Omental fat pad (tissue), 4 donors: ENCODE measurements around the gene FLOT2. TPM values are rescaled to one million over a fixed set of nuclear protein-coding genes. Genes with fewer than 3 reads are reported as not detected.
"Not testable (repeated sequence)": the region's sequence is repeated elsewhere in the genome, so short reads cannot be mapped to it uniquely, and the experiment has no call there.

ENCODE experiments used
- ATAC-seq: fragments of 150-250 bp; one replicate; pipeline ENCODE4 v1.9.1; 2016; ENCODE audit warnings: mild to moderate bottlenecking, moderate library complexity; ENCODE audit not compliant: low FRiP score
- DNase-seq: peaks from one replicate; pipeline ENCODE4 v3.0.0-alpha.2; 2019; ENCODE audit warnings: low spot score
- small RNA-seq: library from RNA; depleted of rRNA; stranded (forward); fragments of <200 nt; gene quantifications from one replicate; pipeline ENCODE3, GENCODE V24; 2016
- total RNA-seq, 4 donors: library from RNA; depleted of rRNA; stranded (reverse); fragments of >200 nt; gene quantifications; one replicate each; pipeline ENCODE4 v1.1.0, GENCODE V29; 2016
- TF ChIP-seq, protein P1 (sequence below), 3 donors: fragments of 450-650 bp; IDR thresholded peaks; one replicate each; pipeline ENCODE4 v1.5.1; 2016 to 2017; ENCODE audit warnings: antibody characterized with exemption in 3 of 3, mild to moderate bottlenecking in 3 of 3, moderate library complexity in 2 of 3

FLOT2 gene
- total RNA-seq, 4 donors from 2014 or later = 51.1 to 95.0 (median 68.3) TPM

DNA sequence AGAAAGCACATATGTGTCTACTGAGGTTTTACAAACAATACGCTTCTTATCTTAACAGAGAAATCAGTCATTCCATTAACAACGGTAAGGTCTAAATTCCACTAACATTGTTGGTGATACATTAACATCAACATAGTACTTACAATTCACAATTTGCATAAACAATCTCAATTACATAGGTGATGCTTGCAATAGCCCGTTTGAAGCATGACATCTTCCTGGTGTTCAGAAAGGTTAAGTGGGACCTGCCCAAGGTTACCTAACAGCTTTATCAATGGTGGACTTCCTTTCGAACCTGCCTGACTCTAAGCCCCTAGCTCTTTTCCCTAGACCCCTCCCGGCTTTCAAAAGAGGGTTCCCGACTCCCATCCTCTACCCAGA, 55.6 kb downstream of the FLOT2 start:
- ATAC-seq (no peak), DNase-seq (no peak)
- TF ChIP-seq, protein P1, sequence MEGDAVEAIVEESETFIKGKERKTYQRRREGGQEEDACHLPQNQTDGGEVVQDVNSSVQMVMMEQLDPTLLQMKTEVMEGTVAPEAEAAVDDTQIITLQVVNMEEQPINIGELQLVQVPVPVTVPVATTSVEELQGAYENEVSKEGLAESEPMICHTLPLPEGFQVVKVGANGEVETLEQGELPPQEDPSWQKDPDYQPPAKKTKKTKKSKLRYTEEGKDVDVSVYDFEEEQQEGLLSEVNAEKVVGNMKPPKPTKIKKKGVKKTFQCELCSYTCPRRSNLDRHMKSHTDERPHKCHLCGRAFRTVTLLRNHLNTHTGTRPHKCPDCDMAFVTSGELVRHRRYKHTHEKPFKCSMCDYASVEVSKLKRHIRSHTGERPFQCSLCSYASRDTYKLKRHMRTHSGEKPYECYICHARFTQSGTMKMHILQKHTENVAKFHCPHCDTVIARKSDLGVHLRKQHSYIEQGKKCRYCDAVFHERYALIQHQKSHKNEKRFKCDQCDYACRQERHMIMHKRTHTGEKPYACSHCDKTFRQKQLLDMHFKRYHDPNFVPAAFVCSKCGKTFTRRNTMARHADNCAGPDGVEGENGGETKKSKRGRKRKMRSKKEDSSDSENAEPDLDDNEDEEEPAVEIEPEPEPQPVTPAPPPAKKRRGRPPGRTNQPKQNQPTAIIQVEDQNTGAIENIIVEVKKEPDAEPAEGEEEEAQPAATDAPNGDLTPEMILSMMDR (IDR thresholded peaks at IDR 0.05) = no peak

DNA sequence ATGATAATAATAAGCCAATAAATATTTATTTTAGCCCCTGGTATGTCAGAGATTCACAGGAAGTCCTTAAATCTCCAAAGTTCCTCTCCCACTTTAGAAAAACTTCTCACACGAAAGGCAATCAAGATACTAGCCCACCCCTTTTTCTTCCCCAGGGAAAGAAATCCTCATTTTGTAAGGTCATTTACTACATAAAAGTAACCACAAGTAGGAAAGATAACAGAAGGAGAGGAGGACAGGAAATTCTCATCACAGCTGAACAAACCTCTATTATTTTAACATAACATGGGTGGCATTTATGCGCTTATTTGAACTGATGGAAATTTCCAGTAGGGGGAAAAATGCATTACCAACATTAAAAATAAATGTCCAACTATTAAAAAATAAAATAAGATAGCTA, 58.3 kb downstream of the FLOT2 start:
- DNase-seq = no peak
- TF ChIP-seq, protein P1 (IDR thresholded peaks at IDR 0.05) = no peak
- ATAC-seq = no peak

DNA sequence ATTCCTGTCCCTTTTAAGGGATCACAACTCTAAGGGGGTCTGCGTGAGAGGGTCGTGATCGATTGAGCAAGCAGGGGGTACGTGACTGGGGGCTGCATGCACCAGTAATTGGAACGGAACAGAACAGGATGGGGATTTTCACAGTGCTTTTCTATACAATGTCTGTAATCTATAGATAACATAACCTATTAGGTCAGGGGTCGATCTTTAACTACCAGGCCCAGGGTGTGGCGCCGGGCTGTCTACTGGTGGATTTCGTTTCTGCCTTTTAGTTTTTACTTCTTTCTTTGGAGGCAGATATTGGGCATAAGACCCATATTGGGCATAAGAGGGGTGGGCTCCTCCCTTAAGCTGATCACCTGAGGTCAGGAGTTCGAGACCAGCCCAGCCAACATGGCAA, 61.0 kb downstream of the FLOT2 start:
- DNase-seq, ATAC-seq: not testable (repeated sequence)

DNA sequence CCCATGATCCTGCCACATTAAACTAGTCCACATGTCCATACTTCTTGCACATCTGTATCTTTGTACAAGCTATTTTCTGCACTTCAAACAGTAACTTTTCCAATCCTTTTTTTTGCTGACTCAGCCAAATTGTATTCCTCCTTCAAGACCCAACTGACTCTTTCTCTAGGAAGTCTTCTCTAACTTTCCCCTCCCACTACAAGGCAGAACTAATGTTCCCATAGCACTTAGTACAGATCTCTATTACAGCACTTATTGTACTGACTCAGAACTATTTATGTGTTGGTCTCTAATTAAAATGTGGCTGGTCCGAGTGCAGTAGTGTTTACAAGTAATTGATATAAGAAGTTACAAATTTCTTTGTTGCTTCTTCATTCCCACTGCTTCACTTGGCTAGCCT, 63.1 kb downstream of the FLOT2 start:
- DNase-seq (no peak), ATAC-seq (no peak)
- TF ChIP-seq, protein P1 (IDR thresholded peaks at IDR 0.05) = no peak

Small RNA genes within 50 kb of the gene (small RNA-seq; reads per million reads assigned to genes)
- gene RF00019 = not detected

Other genes with a start within 250 kb of the FLOT2 start
- gene SDF2, start 235.8 kb downstream of the FLOT2 start, total RNA-seq = 10 to 100 TPM; 38.2 to 44.4 (median 41.5) TPM
- 10 to 100 TPM; 51.9 to 98.8 (median 63.1) TPM for gene SUPT6H, start 235.5 kb downstream of the FLOT2 start, total RNA-seq
- gene PROCA1, start 185.8 kb downstream of the FLOT2 start, total RNA-seq = 1 to 10 TPM; 1.2 to 6.0 (median 1.8) TPM
- 100 to 1,000 TPM in 2 of 4 donors, 10 to 100 TPM in 2; 90.4 to 112 (median 101) TPM for gene RAB34, start 179.9 kb downstream of the FLOT2 start, total RNA-seq
- 100 to 1,000 TPM; 568 to 719 (median 636) TPM for gene RPL23A, start 177.7 kb downstream of the FLOT2 start, total RNA-seq
- 1 to 10 TPM in 3 of 4 donors, not detected in 1; 2.1 to 5.2 (median 3.6) TPM for gene TLCD1, start 171.5 kb downstream of the FLOT2 start, total RNA-seq
- gene NEK8, start 168.9 kb downstream of the FLOT2 start, total RNA-seq = 1 to 10 TPM; 1.9 to 3.4 (median 2.5) TPM
- 10 to 100 TPM in 2 of 4 donors, 1 to 10 TPM in 2; 8.4 to 66.7 (median 30.7) TPM for gene TRAF4, start 153.7 kb downstream of the FLOT2 start, total RNA-seq
- 10 to 100 TPM; 12.2 to 19.0 (median 14.0) TPM for gene FAM222B, start 54.9 kb downstream of the FLOT2 start, total RNA-seq
- 10 to 100 TPM; 21.3 to 35.9 (median 27.8) TPM for gene ERAL1, start 42.7 kb downstream of the FLOT2 start, total RNA-seq
- gene DHRS13, start 5.3 kb upstream of the FLOT2 start, total RNA-seq = 10 to 100 TPM in 1 of 4 donors, 1 to 10 TPM in 3; 5.0 to 11.3 (median 6.3) TPM
- gene PHF12, start 53.8 kb upstream of the FLOT2 start, total RNA-seq = 10 to 100 TPM; 15.6 to 47.1 (median 27.6) TPM
- gene SEZ6, start 108.3 kb upstream of the FLOT2 start, total RNA-seq = not detected
- 1 to 10 TPM in 2 of 4 donors, under 1 TPM in 2; 0.82 to 4.9 (median 1.6) TPM for gene PIPOX, start 145.4 kb upstream of the FLOT2 start, total RNA-seq